Activated CD4-positive, alpha-beta T cell treated with anti-CD3 and anti-CD28 coated beads for 24 hours (primary cell): ENCODE data around the gene CST8.
A peak's percentile ranks its signal among the peaks of the same experiment; 100 is the strongest.
"Not testable (repeated sequence)": the region's sequence is repeated elsewhere in the genome, so short reads cannot be mapped to it uniquely, and the experiment has no call there.

Experiments used
- DNase-seq, 2 donors: peaks; one replicate each; pipeline ENCODE4 v3.0.0-alpha.2; 2020; ENCODE audit warnings: low read depth in 2 of 2

CST8 gene

DNA sequence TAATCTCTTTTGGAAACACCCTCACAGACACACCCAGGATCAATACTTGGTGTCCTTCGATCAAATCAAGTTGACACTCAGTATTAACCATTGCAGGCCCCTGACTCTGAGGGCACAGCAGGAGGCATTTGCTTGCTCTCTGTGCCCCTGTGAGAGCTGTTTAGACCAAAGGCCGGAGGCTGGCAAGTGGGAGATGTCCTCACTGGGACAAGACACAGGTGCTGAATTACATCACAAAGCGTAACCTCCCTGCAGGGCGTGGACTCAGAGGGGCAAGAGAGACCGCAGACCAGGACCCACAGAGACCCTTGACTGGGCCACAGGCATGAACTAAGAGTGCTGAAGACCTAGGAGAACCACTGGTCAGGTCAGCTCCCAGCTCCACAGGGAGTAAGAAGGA is at the start of gene CST8:
CST8 (plus strand) TSS at position 301 of the 400 bp plus-strand sequence. CDS start 551 bp downstream, outside the sequence.
- DNase-seq: no peak

DNA sequence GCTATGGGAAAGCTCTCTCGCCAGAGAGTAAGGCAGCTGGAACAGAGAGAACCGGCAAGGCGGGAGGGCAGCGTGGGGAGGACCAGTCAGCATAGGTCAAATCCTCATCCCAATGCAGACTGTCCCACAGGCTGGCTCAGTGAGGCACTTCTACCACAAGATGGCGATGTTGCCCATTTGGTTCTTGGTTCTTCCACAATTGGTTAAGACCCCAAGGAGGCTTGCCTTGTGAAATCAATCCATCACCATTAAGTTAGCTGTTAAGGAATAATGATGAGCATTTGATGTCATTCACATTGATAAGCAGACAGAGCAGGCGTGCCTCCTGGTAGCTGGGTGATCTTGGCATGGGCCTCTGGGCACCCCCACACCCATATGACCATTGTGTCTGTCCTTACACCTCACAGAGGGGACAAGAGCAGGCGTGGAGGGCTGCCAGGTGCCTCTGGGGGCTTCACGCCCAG is 49.0 kb upstream of the CST8 start:
- DNase-seq: peak; percentile 40 to 46

DNA sequence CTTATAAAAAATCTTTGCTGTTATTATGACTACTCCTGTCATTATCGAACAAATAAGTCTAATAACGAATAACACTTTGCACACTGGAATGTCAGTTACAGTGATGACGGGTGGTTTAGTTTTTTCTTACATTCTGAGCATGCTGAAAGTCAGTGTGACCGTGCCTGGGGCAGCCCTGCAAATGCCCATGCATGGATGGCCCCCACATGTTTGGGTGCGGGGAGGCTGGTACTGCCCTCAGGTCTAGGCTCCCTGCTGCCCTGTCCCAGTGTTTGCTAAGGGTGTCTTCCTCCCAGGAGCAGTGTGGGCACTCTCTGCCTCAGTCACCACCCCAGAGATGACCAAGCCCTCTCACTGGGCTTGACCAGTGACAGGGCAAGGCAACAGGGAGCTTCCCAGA is 48.5 kb upstream of the CST8 start:
- no peak for DNase-seq

GRCh38 chr20:23444859-23445258 is 46.1 kb upstream of the CST8 start:
- no peak for DNase-seq

DNA sequence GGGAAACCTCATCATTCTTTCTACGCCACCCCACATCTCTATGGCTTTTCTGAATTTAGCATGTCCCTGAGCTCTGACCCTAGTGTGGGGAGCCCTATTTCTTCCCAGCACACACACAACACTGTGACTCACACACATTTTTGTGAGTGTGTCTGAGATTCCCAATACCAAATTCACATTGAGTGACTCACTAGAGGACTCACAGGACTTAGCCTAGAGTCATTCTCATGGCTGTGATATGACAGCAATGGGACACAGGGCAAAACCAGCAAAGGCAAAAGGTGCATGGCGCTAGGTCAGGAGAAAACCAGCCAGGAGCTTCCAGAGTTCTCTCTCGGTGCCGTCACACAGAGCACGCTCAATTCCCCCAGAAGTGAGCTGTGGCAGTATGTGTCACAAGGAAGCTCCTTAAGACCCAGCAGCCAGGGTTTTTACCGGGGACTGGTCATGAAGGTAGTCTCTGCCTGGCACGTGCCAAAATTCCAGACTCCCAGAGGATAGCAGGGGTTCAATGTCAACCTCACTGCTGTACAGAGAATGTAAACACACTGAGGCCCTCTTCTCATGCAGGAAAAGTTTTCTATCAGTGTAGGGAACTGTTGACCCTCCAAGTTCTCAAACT is 45.2 kb upstream of the CST8 start:
- DNase-seq: no peak

DNA sequence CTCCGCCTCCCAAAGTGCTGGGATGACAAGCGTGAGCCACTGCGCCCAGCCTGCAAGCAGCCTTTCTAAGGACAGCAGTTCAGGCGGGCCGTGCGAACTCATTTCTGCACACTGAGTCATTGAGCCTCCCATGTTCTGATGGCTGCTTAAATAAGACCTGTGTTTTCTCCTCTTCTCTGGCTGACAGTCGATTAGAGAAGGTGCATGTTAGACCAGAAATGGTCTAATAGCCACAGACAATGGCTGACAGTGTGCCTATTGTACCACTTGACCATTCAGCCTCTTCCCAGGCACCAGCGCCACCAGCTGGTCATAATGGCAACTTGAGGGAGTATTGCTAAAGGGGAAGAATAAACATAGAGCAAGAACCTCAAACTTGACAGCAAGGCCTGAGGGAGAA is 44.4 kb upstream of the CST8 start:
- DNase-seq: peak in 1 of 2 donors; percentile 9

DNA sequence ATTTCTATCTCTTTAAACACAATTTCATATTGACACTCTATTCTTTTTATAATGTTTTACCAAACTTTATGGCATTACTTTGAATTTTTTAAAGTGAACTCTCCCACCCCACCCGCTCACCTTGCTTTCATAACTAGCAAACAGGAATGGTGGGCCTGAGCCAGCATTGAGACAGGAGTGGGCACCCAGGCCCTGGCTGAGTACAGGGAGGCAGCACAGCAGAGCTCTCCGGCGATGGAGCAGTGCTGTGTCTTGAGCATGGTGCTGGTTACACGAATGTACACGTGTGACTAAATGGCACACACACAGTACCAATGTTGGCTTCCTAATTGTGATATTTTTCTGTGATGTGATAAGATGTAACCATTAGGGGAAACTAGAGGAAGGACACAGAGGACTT is 42.8 kb upstream of the CST8 start:
- no peak for DNase-seq

GRCh38 chr20:23449421-23449820 is 41.5 kb upstream of the CST8 start:
- no peak for DNase-seq

DNA sequence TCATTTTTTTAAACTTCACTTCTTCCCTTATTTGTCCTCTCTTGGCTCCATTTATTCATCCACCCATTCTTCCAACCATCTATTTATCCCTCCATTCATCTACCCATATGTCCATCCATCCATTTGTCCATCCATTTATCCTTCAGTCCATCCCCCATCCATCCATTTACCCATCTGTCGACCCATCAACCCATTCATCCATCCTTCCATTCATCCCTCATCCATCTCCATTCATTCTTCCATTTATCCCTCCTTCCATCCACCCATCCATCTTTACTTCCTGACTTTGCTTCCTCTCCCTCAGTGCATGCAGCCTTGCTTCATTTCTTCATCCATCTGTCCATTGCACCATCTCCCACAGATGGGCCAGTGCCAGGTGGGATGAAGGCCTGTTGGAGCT is 40.0 kb upstream of the CST8 start:
- no peak for DNase-seq

DNA sequence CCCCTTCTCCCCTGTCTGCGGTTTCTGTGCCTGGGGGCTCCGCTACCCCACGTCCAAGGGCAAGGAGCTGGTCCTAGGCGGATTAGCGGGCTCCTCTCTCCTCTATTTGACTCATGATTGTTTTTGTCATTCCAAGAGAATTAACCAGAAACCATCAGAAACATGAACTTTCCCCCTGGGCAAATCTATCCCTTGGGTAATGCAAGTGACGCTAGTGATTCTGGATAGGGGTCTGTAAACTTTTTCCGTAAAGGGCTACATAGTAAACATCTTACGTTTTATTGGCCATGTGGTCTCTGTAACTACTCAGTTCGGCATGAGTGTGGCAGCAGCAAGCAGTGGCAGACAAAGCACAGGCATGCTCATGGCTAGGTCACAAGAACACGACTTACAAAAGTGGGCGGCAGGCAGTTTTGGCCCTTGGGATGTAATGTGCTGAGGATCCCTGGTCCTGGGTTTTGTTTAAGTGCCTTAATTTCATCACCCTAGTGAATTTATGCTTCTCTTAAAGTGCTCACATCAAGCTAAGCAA is 38.9 kb upstream of the CST8 start:
- DNase-seq: no peak

DNA sequence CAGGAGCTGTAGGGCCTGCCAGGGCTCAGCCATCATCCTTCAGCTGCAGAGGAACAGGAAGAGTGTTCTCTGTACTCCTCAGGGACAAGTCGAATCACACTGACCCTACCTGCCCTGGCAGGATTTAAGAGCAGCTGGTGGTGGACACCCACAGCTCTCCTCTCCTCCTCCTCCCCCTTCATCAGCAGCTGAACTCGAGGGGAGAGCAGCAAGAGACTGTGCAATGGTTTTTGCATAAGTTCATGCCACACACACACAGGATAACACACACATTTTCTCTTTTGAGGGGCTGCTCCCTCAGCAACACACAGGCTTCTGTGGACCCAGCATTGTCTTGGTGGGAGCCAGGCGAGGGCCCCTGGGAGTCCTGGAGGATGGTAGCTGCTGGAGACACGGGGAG is 38.1 kb upstream of the CST8 start, which contains the start of gene CST11:
CST11 (minus strand) TSS at position 101 of the 400 bp plus-strand sequence; CDS start at position 36, 65 bp downstream.
- DNase-seq: no peak

DNA sequence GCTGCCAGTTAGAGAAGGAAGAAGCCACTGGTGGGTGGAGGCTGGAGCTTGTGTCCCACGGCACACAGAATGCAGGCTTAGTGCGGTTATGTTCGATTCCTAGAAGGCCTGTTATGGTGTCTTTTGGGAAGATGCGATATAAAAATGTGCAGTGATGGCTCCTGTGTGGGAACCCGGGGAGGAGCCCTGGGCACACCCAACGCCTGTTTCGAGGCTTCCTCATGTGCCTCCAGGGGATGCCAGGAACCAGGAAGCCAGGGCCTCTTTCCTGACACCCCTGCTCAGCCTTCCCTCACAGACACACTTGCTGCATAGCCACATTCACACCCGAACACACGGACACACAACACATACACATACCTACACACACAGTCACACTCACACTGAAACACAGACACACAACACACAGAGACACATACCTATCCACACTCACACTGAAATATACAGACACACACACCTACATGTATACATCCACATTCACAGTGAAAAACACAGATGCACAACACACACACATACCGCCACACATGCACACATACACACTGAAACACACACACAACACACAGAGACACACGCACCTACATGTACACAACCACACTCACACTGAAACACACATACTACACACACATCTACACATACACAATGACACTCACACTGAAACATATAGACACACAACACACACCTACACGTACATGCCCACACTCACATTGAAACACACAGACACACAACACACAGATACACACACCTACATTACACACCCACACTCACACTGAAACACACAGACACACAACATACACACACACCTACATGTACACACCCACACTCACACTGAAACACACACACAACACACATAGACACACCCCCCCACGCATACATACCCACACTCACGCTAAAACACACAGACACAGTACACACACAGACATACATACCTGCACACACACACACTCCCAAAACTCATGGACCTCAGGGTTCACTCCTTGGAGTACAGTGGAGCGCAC is 37.1 kb upstream of the CST8 start:
- DNase-seq: no peak

DNA sequence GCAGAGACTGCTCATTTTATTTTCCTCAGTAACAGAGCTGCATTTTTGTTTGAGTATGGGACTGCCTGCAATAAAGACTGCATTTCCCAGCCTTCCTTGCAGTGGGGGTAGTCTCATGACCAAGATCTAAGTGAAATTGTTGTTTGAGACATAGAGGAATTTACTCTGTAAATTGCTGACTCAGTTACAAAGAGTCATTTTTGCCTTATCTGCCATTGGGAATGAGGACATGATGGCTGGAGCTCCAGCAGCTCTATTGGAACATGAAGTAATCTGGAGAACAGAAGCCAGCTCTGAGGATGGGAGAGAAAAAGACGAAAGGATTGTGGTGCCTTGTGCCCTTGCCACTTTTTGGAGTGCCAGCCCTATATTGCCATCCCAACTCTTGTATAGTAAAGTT is 36.1 kb upstream of the CST8 start:
- no peak for DNase-seq

DNA sequence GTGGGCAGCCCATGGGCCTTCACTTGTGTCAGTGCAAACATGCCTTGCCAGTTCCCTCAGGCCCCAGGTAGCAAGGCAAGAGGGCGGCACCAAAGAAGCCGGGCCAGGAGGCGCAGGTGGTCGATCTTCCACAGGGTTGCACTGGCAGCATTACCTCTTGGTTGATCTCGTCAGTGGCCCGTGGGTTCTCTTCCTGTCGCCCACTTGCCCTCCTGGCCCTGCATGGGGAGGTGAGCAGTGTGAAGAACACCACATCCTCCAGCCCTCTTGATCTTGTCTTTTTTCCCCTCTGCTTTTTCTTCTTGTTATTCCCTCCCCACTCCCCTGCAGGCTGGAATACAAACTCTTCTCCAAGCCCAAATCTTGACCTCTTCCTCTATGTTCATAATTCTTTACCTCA is 35.3 kb upstream of the CST8 start:
- no peak for DNase-seq

DNA sequence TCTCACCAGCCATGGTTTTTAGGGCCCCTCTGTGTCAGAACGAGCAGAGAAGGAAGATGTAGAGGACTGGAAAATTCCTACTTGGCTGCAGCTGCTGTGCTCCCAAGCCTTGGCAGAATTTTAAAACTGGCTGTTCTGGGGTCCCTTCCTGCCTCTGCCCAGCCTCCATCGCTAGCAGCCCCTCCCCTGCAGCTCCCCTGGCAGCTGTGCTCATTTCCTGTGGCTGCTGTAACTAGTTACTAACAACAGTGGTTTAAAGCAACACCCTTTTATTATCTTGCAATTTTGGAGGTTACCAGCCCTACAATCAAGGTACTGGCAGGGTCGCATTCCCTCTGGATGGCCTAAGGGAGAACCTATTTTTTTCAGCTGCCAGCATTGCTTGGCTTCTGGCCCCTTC is 34.5 kb upstream of the CST8 start:
- no peak for DNase-seq

DNA sequence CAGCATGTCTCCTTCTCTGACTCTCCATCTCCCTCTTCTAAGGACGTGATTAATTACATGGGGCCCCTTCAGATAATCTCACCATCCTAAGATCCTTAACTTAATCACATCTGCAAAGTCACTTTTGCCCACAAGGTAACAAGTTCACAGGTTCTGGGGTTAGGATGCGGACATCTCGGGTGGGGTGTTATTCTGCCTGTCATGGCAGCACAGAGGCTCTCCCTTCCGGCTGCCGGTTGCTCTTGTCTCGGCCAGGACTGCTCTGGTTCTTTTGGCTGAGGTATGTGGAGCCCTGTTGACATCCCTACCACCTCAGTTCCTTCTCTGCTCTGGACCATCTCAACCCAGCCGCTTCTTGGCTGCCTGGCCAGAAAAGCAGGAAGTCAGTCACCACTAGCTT is 34.0 kb upstream of the CST8 start:
- no peak for DNase-seq

GRCh38 chr20:23459461-23460150 is 31.3 kb upstream of the CST8 start:
- no peak for DNase-seq

- no peak for DNase-seq
These were observed 29.7 kb upstream of the CST8 start for GRCh38 chr20:23461180-23461579.

DNA sequence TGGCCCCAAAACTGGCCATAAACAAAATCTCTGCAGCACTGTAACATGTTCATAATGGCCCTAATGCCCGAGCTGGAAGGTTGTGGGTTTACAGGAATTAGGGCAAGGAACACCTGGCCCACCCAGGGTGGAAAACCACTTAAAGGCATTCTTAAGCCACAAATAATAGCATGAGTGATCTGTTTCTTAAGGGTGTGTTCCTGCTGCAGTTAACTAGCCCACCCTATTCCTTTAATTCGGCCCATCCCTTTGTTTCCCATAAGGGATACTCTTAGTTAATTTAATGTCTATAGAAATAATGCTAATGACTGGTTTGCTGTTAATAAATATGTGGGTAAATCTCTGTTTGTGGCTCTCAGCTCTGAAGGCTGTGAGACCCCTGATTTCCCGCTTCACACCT is 24.0 kb upstream of the CST8 start:
- not testable (repeated sequence) for DNase-seq

GRCh38 chr20:23472306-23472705 is 18.6 kb upstream of the CST8 start:
- not testable (repeated sequence) for DNase-seq

DNA sequence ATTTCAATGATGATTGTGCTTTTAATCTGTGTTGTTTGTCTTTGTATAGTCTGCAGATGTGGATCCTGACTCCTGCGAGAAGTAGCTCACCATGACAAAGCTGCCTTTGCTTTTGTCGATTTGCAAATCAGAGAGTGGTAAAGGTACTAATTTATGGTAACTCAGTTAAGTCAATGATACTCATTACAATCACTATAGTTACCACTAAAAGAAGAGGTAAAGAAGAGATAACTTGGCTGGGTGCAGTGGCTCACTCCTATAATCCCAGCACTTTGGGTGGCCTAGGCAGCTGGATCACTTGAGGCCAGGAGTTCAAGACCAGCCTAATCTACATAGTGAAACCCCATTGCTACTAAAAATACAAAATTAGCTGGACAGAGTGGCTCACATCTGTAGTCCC is 17.6 kb upstream of the CST8 start:
- DNase-seq: not testable (repeated sequence)

- no peak for DNase-seq
These were observed 15.5 kb upstream of the CST8 start for GRCh38 chr20:23475395-23475794.
